OCI-LY7 (cell line): Measurements from ENCODE around the gene CD6.

ENCODE experiments used
- EZH2phosphoT487 ChIP-seq: fragments of 200-600 bp; sonication (generic); IDR thresholded peaks from 2 replicates; pipeline ENCODE4 v1.6.1; 2018; ENCODE audit warnings: low read depth, borderline replicate concordance, mild to moderate bottlenecking, mixed run types, antibody characterized with exemption, low read length, moderate library complexity, mixed read lengths
- TF ChIP-seq, protein P1 (sequence below): fragments of 200-600 bp; sonication (generic); conservative IDR thresholded peaks from 2 replicates; pipeline ENCODE4 v1.5.1; 2014; ENCODE audit warnings: mild to moderate bottlenecking, antibody characterized with exemption, low read length, moderate library complexity, mixed read lengths

DNA sequence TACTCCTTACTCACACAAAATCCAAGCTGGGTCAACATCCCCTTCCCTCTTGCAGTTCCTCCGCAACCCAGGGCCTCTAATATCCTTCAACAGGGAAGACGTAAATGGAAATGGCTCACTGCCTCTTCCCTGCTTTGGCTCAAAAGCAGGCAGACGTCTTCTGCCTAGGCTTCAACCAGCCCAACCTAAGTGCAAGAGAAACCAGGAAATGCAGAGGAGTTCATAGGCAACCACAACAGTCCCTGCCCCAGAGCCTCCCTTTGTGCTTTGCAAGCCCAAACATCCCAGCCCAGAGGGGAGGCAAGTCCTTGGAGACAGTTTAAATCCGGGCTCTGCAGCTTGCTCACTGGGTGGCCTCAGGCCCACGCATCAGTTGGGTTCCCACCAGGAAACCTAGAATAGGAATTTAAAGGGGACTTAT, 33.3 kb downstream of the CD6 start:
- TF ChIP-seq, protein P1, sequence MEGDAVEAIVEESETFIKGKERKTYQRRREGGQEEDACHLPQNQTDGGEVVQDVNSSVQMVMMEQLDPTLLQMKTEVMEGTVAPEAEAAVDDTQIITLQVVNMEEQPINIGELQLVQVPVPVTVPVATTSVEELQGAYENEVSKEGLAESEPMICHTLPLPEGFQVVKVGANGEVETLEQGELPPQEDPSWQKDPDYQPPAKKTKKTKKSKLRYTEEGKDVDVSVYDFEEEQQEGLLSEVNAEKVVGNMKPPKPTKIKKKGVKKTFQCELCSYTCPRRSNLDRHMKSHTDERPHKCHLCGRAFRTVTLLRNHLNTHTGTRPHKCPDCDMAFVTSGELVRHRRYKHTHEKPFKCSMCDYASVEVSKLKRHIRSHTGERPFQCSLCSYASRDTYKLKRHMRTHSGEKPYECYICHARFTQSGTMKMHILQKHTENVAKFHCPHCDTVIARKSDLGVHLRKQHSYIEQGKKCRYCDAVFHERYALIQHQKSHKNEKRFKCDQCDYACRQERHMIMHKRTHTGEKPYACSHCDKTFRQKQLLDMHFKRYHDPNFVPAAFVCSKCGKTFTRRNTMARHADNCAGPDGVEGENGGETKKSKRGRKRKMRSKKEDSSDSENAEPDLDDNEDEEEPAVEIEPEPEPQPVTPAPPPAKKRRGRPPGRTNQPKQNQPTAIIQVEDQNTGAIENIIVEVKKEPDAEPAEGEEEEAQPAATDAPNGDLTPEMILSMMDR = no peak
- TF ChIP-seq EZH2phosphoT487 = no peak
